Measurements from ENCODE around the gene KCNQ1OT1. TPM values are rescaled to one million over a fixed set of nuclear protein-coding genes. Genes with fewer than 3 reads are reported as not detected.

Gene KCNQ1OT1
- total and polyA plus RNA-seq, 2 of the 4 experiments (the other 2 are of a cell fraction), result 0.14 to 2.0 TPM

DNA sequence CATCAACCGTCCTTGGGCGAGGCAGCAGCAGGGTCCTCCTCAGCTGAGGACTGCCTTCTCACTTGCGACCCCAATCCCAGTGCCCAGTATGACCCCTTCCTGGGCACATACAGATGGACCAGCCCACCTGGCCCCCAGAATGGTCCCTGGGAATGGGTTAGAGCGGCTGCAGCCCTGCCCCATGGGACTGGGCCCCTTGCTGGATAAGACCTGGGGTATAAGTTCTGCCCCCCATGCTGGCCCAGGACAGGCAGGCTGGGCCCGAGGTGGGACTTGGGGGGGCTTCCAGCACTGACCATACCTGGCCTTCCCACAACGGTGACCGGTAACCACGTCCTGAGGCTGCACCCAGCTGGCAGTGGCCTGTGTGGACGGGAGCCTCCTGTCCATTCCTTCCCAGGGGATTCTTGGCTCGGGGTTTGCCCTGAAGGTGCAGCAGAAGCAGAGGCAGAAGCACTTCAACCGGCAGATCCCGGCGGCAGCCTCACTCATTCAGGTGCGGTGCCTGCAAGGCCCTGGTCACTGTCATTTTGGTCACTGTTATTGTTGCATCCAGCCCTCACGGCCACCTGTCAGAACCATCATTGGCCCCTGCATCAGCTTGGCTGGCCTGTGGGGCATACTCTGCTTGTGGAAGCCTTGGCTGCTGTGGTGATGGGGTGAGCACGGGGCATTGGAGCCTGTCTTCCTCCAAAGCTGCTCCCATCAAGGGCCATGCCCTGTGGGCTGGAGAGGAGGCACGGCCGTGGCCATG, 114.8 kb downstream of the KCNQ1OT1 start:
- dilution Hi-C loops (cut with HindIII; ENCODE audit: low sequenced_read_pairs, unreplicated experiment) (no loop called here), in situ Hi-C loops (cut with MboI; ENCODE audit: low sequenced_read_pairs) (no loop called here), intact Hi-C loops (cut with micrococcal nuclease) (no loop called here)
- H3K18ac ChIP-seq (ENCODE audit: low read depth, low read length), result no peak overlapping the region
- 75% methylated on average over 7 of the region's 18 CpGs; no CpG with 5 or more reads in 1 of the 2 experiments for WGBS, 2 experiments (ENCODE audit: extremely low coverage in 2 of 2, insufficient read length in 1 of 2)
- H4K8ac ChIP-seq (ENCODE audit: low read depth in 2 of 2, low read length in 2 of 2), result no peak overlapping the region
- no peak overlapping the region for H3K4me3 ChIP-seq (ENCODE audit: insufficient read depth, low read depth, low read length)
- H2BK20ac ChIP-seq (ENCODE audit: low read depth, low read length), result no peak overlapping the region
- H2BK15ac ChIP-seq (ENCODE audit: low read depth, low read length), result no peak overlapping the region
- no peak overlapping the region for H2BK120ac ChIP-seq (ENCODE audit: low read depth, low read length)
- H2BK5ac ChIP-seq (ENCODE audit: low read depth, low read length, poor library complexity, severe bottlenecking), result no peak overlapping the region
- H3K4me1 ChIP-seq (ENCODE audit: control insufficient read depth, insufficient read depth, low read length), result no peaks in the 10 kb centered on the region
- H3K4me2 ChIP-seq (ENCODE audit: low read depth, low read length), result no peak overlapping the region
- peak overlapping the region; percentile 43 for H2AFZ ChIP-seq (replicated peaks; ENCODE audit: low read length, poor library complexity)
- H3K4ac ChIP-seq (ENCODE audit: low read depth, low read length), result no peak overlapping the region
- ChIA-PET CTCF (interaction anchor here (0.6 kb wide), 1 partner anchor 22 kb away, joined by 6 read pairs; no protein-coding TSS in a partner anchor), POLR2A (ENCODE audit: unreplicated experiment) (no interaction called here)
- H2AK9ac ChIP-seq (replicated peaks; ENCODE audit: low read depth, low read length, poor library complexity), result no peak overlapping the region
- no peak for DNase-seq
- no peak overlapping the region for H4K5ac ChIP-seq (ENCODE audit: low read depth, low read length)
- H3K79me1 ChIP-seq (ENCODE audit: low read depth in 1 of 2, low read length in 2 of 2), result no peaks in the 10 kb centered on the region
- no peak overlapping the region for H3K14ac ChIP-seq (replicated peaks; ENCODE audit: low read depth, low read length)
- no peak overlapping the region for H3K56ac ChIP-seq (ENCODE audit: extremely low read depth, insufficient read depth, low read length)
- H3K9me3 ChIP-seq (ENCODE audit: control insufficient read depth, insufficient read depth, low read length), result no peaks in the 10 kb centered on the region
- no peaks in the 10 kb centered on the region for H3K36me3 ChIP-seq (ENCODE audit: control insufficient read depth, insufficient read depth, low read length)
- TF ChIP-seq BHLHE40 (IDR thresholded peaks at IDR 0.05; ENCODE audit: low read depth, low read length) (no peak), MXI1 (IDR thresholded peaks at IDR 0.05; ENCODE audit: borderline replicate concordance, low read depth, low read length) (no peak), CHD1 (IDR thresholded peaks at IDR 0.05; ENCODE audit: low read depth, low read length) (no peak), MAFK (IDR thresholded peaks at IDR 0.05; ENCODE audit: low read depth, low read length) (no peak), FOS (IDR thresholded peaks at IDR 0.05; ENCODE audit: low read depth, low read length) (no peak), RFX5 (IDR thresholded peaks at IDR 0.05; ENCODE audit: low read depth, low read length) (no peak), MAZ (IDR thresholded peaks at IDR 0.05; ENCODE audit: borderline replicate concordance, low read depth, low read length) (no peak), SMC3 (IDR thresholded peaks at IDR 0.05; ENCODE audit: low read depth, low read length) (no peak)
- H2AK5ac ChIP-seq (ENCODE audit: low read depth, low read length), result no peak overlapping the region
- H3K9me1 ChIP-seq (ENCODE audit: insufficient read depth, low read length), result no peaks in the 10 kb centered on the region; the same call in 1 of the 2 replicates
- H3K27me3 ChIP-seq (ENCODE audit: control insufficient read depth, insufficient read depth, low read length), result peaks cover 13% of the 10 kb centered on the region; the same call in 1 of the 2 replicates
- H4K20me1 ChIP-seq (ENCODE audit: insufficient read depth, low read length), result no peaks in the 10 kb centered on the region
- no peak overlapping the region for H4K91ac ChIP-seq (ENCODE audit: insufficient read depth, low read depth, low read length)
- no peak overlapping the region for H3K27ac ChIP-seq (ENCODE audit: insufficient read depth, low read length)
- no TSS peak for BruUV-seq (replicated peaks)
- H3K9ac ChIP-seq (ENCODE audit: low read depth, low read length), result no peak overlapping the region
- H3K23ac ChIP-seq (ENCODE audit: low read depth, low read length), result no peak overlapping the region
- ATAC-seq (ENCODE audit: low read depth), result no peak
